Adrenal gland (tissue), 12 donors: ENCODE measurements around the gene NT5C3A. TPM values are rescaled to one million over a fixed set of nuclear protein-coding genes. Genes with fewer than 3 reads are reported as not detected.

Experiments used
- DNase-seq, 7 donors: peaks; one replicate each; pipeline ENCODE4 v3.0.0-alpha.2; 2019 to 2020
- H3K27ac ChIP-seq, 5 donors: fragments of 200-600 bp; sonication (generic) in 4 of 5; 1 replicate in 3 of 5; 2 replicates in 2 of 5; pipeline versions ENCODE4 v1.5.1 to v1.8.0; 2016 to 2020; ENCODE audit warnings: mild to moderate bottlenecking in 1 of 5
- H3K27me3 ChIP-seq: fragments of 200-600 bp; 2 replicates; pipeline ENCODE4 v1.8.0; 2021
- H3K36me3 ChIP-seq, 2 donors: fragments of 200-600 bp; replicated peaks in 1 of 2; 1 replicate in 1 of 2; 2 replicates in 1 of 2; pipeline versions ENCODE4 v1.5.1 to v1.8.0; 2018 to 2022
- H3K4me1 ChIP-seq, 2 donors: fragments of 200-600 bp; replicated peaks in 1 of 2; 1 replicate in 1 of 2; 2 replicates in 1 of 2; pipeline versions ENCODE4 v1.5.1 to v1.8.0; 2018 to 2021
- H3K4me3 ChIP-seq, 4 donors: fragments of 200-600 bp; sonication (generic) in 3 of 4; one replicate each; pipeline ENCODE4 v1.5.1; 2016 to 2018
- H3K9me3 ChIP-seq, 3 donors: fragments of 200-600 bp; sonication (generic) in 1 of 3; replicated peaks in 1 of 3; 1 replicate in 2 of 3; 2 replicates in 1 of 3; pipeline versions ENCODE4 v1.5.1 to v1.8.0; 2016 to 2021
- CTCF ChIP-seq, 6 experiments: fragments of 450-650 bp in 4 of 6; fragments of 200-600 bp in 2 of 6; sonication (generic) in 1 of 6; IDR thresholded peaks; 1 replicate in 5 of 6; 2 replicates in 1 of 6; pipeline versions ENCODE4 v1.5.1 to v1.8.0; 2016 to 2021; ENCODE audit warnings: antibody characterized with exemption in 6 of 6, mild to moderate bottlenecking in 2 of 6, moderate library complexity in 1 of 6
- POLR2A ChIP-seq, 2 donors: fragments of 450-650 bp; IDR thresholded peaks; one replicate each; pipeline ENCODE4 v1.6.1; 2017; ENCODE audit warnings: antibody characterized with exemption in 2 of 2, mild to moderate bottlenecking in 2 of 2, moderate library complexity in 1 of 2
- WGBS, 4 donors: extraction: QIAGEN DNeasy Blood & Tissue Kit in 2 of 4; methylation state at CpG; one replicate each; pipeline versions ENCODE4 v1.1.5 to v1.1.7; 2013 to 2017; 5-methylcytosine and 5-hydroxymethylcytosine counted together
- intact Hi-C, 2 donors: fragments of 100-400 bp; cut with DNase I; formaldehyde crosslinking; loops; one replicate each; pipeline versions ENCODE4 v1.14.1 to v1.15.0; 2022 to 2023
- polyA plus RNA-seq, 3 donors: library from polyadenylated mRNA; stranded (reverse); fragments of 200-250 nt in 2 of 3; fragments of 350-450 nt in 1 of 3; fragmentation: Illumina TruSeq in 1 of 3; extraction: RNeasy Lipid Tissue Mini Kit (QIAGEN cat#74804) in 1 of 3; gene quantifications; one replicate each; pipeline ENCODE4 v1.2.3, GENCODE V29; 2013 to 2014
- total RNA-seq, 9 donors: library from RNA; depleted of rRNA in 4 of 9; stranded (reverse); fragments of >200 nt in 4 of 9; fragments of 120-200 nt in 1 of 9; fragmentation: NEBNext Ultra II Directional in 1 of 9; extraction: Animal tissue kit (Norgen Biotek cat#: 25700) in 1 of 9; gene quantifications; one replicate each; pipeline versions ENCODE4 v1.1.0 to v1.2.4, GENCODE V29; 2013 to 2023
- donor health status: healthy with polysubstance abuse.
- donor health status: Bipolar disorder and iron deficiency.
- donor health status: DM: yes; HTN: yes; CAD: no.
- donor health status: DM: no; HTN: no; CAD: no.
- donor health status: DM: no; HTN: no; CAD: no.
- donor health status: DM: yes; HTN: yes; CAD: no.

The NT5C3A gene
- total and polyA plus RNA-seq, 12 donors: 10.0 to 65.5 (median 22.6) TPM

GRCh38 chr7:33087858-33088257, 25.3 kb upstream of the NT5C3A start:
- intact Hi-C loops: no loop called here
- Histone ChIP-seq H3K27ac (no peak overlapping the region), H3K4me3 (no peak overlapping the region), H3K4me1 (no peaks in the 10 kb centered on the region), H3K27me3 (no peaks in the 10 kb centered on the region), H3K9me3 (no peaks in the 10 kb centered on the region), H3K36me3 (no peaks in the 10 kb centered on the region)
- TF ChIP-seq POLR2A (IDR thresholded peaks at IDR 0.05) (no peak), CTCF (IDR thresholded peaks at IDR 0.05) (no peak)
- WGBS, 4 donors: 58 to 69% (median 66%) methylated on average over 2 of the region's 2 CpGs
- DNase-seq: no peak

DNA sequence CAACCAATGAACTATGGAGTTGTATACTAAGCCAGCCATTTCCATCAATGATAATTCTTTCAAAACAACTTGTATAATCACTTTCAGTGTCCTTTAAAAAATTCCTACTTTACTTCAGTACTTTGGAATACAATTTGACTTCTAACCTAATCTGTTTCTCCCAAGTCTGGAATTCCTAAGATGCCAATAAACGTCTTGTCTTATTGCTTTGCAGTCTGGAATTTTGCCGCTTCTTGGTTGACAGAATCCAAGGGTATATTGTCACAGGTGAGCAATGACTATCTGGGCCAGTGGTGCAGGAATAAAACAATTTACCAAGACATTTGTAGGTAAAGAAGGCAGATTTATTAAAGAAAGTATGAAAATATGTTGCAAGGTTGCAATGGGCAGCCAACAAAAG, 24.8 kb upstream of the NT5C3A start:
- TF ChIP-seq POLR2A (IDR thresholded peaks at IDR 0.05): no peak
- no peak for TF ChIP-seq CTCF (IDR thresholded peaks at IDR 0.05)
- Histone ChIP-seq H3K4me3 (no peak overlapping the region), H3K36me3 (no peaks in the 10 kb centered on the region), H3K9me3 (no peaks in the 10 kb centered on the region), H3K27me3 (no peaks in the 10 kb centered on the region), H3K27ac (no peak overlapping the region), H3K4me1 (no peaks in the 10 kb centered on the region)
- DNase-seq: no peak
- WGBS, 4 donors: 29 to 78% (median 57%) methylated on average over 2 of the region's 2 CpGs
- intact Hi-C loops: no loop called here

- Histone ChIP-seq H3K27ac (no peak overlapping the region), H3K4me3 (no peak overlapping the region), H3K27me3 (no peaks in the 10 kb centered on the region), H3K36me3 (no peaks in the 10 kb centered on the region), H3K9me3 (no peaks in the 10 kb centered on the region), H3K4me1 (no peaks in the 10 kb centered on the region)
- 81 to 88% (median 86%) methylated on average over 9 of the region's 9 CpGs for WGBS, 4 donors
- no peak for DNase-seq
- TF ChIP-seq CTCF (IDR thresholded peaks at IDR 0.05) (no peak), POLR2A (IDR thresholded peaks at IDR 0.05) (no peak)
- intact Hi-C loops: no loop called here
Measured at GRCh38 chr7:33079763-33080690, 17.5 kb upstream of the NT5C3A start.

- TF ChIP-seq CTCF (IDR thresholded peaks at IDR 0.05) (no peak), POLR2A (IDR thresholded peaks at IDR 0.05) (no peak)
- Histone ChIP-seq H3K9me3 (no peaks in the 10 kb centered on the region), H3K27me3 (no peaks in the 10 kb centered on the region), H3K4me3 (no peak overlapping the region), H3K36me3 (no peaks in the 10 kb centered on the region), H3K27ac (no peak overlapping the region), H3K4me1 (no peaks in the 10 kb centered on the region)
- WGBS, 4 donors: 75 to 81% (median 78%) methylated on average over 2 of the region's 2 CpGs
- intact Hi-C loops: no loop called here
- DNase-seq: no peak
Measured at GRCh38 chr7:33079096-33079495, 16.5 kb upstream of the NT5C3A start.
